ENCODE results near the gene ST6GAL2. TPM values are rescaled to one million over a fixed set of nuclear protein-coding genes. Genes with fewer than 3 reads are reported as not detected.

ST6GAL2 gene
- total RNA-seq, 2 donors from 2014 or later: 1.7 to 2.5 TPM

- DNase-seq: no peak
These were observed 22.6 kb downstream of the ST6GAL2 start for GRCh38 chr2:106863387-106863786.

DNA sequence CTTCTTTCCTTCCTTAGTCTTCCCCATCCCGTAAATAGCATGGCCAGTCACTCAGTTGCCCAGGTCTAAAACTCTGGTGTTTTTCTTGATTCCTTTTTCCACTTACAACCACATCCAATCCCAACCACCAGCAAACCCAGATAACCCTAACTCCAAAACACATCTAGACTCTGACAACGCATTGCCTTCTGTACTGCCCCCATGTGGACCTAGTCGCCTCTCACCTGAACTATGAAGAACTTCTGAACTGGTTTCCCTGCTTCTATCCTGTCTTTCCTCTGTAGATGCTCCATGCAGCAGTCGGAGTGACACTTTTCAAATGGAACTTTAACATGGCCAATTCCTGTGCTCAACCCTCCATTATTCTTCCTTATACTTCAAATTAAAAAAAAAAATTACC lies 26.5 kb downstream of the ST6GAL2 start:
- Histone ChIP-seq H3K4me3 (no peak overlapping the region), H3K4me1 (no peaks in the 10 kb centered on the region), H3K9me3 (no peaks in the 10 kb centered on the region), H3K9ac (ENCODE audit: low read depth in 2 of 2, low read length in 2 of 2) (no peak overlapping the region), H3K27me3 (no peaks in the 10 kb centered on the region), H3K27ac (no peak overlapping the region), H3K36me3 (no peaks in the 10 kb centered on the region)
- no peak for TF ChIP-seq CTCF (IDR thresholded peaks at IDR 0.05)
- no peak for DNase-seq
- intact Hi-C loops (cut with DNase I): no loop called here

More at GRCh38 chr2:106863387-106863786, 22.6 kb downstream of the ST6GAL2 start:
- no peak for TF ChIP-seq CTCF (IDR thresholded peaks at IDR 0.05)
- no peak overlapping the region for H3K9ac ChIP-seq (ENCODE audit: low read depth in 2 of 2, low read length in 2 of 2)
- no peak overlapping the region for H3K4me3 ChIP-seq
- intact Hi-C loops (cut with DNase I): loop anchor here (5.0 kb wide), 1 partner anchor 221 kb away; no protein-coding TSS in a partner anchor
- H3K4me1 ChIP-seq: no peaks in the 10 kb centered on the region
- no peak overlapping the region for H3K27ac ChIP-seq
- no peaks in the 10 kb centered on the region for H3K9me3 ChIP-seq
- no peaks in the 10 kb centered on the region for H3K27me3 ChIP-seq
- H3K36me3 ChIP-seq: no peaks in the 10 kb centered on the region

DNA sequence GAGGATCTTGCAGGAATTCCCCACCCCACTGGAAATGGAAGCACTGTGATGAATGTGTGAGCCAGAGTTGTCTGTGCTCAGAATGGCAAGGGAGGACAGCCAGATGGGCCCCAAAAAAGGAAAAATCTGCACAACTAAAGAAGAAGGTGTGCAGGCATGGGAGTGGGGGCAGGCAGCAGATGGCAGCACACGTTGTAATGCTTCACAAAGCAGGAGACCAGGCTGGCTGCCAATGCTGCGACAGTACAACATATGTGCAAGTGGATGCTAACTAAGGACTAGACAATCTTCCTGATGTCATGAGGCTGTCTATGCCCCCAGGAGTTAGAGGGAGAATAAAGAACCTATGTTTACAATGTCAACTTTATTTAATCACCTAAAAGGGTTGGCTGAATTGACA lies 27.2 kb downstream of the ST6GAL2 start:
- DNase-seq: no peak
- intact Hi-C loops (cut with DNase I): no loop called here
- Histone ChIP-seq H3K36me3 (no peaks in the 10 kb centered on the region), H3K27ac (no peak overlapping the region), H3K9ac (ENCODE audit: low read depth in 2 of 2, low read length in 2 of 2) (no peak overlapping the region), H3K9me3 (no peaks in the 10 kb centered on the region), H3K4me3 (no peak overlapping the region), H3K4me1 (no peaks in the 10 kb centered on the region), H3K27me3 (no peaks in the 10 kb centered on the region)
- no peak for TF ChIP-seq CTCF (IDR thresholded peaks at IDR 0.05)

- no peaks in the 10 kb centered on the region for H3K36me3 ChIP-seq
- no peaks in the 10 kb centered on the region for H3K4me1 ChIP-seq
- H3K9ac ChIP-seq (ENCODE audit: low read depth in 2 of 2, low read length in 2 of 2): no peak overlapping the region
- intact Hi-C loops (cut with DNase I): no loop called here
- no peak for TF ChIP-seq CTCF (IDR thresholded peaks at IDR 0.05)
- H3K9me3 ChIP-seq: no peaks in the 10 kb centered on the region
- no peak overlapping the region for H3K27ac ChIP-seq
- DNase-seq: no peak
- no peaks in the 10 kb centered on the region for H3K27me3 ChIP-seq
- H3K4me3 ChIP-seq: no peak overlapping the region
These were observed 28.0 kb downstream of the ST6GAL2 start for GRCh38 chr2:106857882-106858478.

GRCh38 chr2:106853631-106854030 lies 32.3 kb downstream of the ST6GAL2 start:
- no peak overlapping the region for H3K27ac ChIP-seq
- no peaks in the 10 kb centered on the region for H3K9me3 ChIP-seq
- no peaks in the 10 kb centered on the region for H3K27me3 ChIP-seq
- H3K4me1 ChIP-seq: no peaks in the 10 kb centered on the region
- intact Hi-C loops (cut with DNase I): no loop called here
- no peak for DNase-seq
- H3K4me3 ChIP-seq: no peak overlapping the region
- H3K9ac ChIP-seq (ENCODE audit: low read depth in 2 of 2, low read length in 2 of 2): no peak overlapping the region
- no peaks in the 10 kb centered on the region for H3K36me3 ChIP-seq
- TF ChIP-seq CTCF (IDR thresholded peaks at IDR 0.05): no peak
